ENCODE results near the gene RASGEF1C.

The RASGEF1C gene

DNA sequence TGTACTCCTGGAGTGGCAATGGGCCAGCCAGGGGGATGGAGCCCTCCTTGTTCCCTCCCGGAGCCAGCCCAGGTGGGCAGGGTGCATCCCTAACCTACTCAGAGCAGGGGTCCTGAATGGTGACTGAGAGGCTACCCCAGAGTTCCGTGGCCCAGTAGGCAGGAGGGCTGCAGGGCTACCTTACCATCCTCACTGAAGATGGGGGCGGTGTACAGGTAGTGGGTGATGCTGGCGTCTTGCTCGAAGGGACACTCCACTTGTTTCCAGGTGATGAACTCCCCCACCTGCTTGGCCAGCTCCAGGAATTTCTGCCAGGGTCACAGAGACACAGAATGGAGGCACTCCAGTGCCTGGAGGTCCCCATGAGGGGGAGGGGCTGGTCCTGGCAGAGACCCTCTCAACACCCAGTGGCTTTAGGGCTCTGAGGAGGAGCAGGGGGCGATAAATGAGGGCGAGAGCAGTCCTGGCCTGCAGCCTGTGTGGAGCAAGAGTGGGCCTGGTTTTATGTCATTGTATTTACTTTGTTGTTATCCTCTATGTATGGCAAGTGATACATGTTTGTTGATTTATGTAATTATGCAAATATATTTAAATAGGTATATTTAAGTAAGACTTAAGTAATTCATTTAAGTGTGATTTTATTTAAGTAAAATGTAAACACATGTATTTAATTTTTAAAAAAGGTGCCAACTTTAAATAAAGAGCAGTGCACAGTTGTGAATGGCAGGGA is 97.6 kb downstream of the RASGEF1C start:
- peaks cover 16% of the 10 kb centered on the region for H3K9me3 Mint-ChIP-seq
- no peaks in the 10 kb centered on the region for H3K4me1 Mint-ChIP-seq (ENCODE audit: low read depth)
- H3K36me3 Mint-ChIP-seq (ENCODE audit: low read depth): no peaks in the 10 kb centered on the region
- no peak overlapping the region for H3K4me3 Mint-ChIP-seq
- no peak overlapping the region for H3K27ac Mint-ChIP-seq
- H3K27me3 Mint-ChIP-seq (ENCODE audit: low read depth): no peaks in the 10 kb centered on the region

DNA sequence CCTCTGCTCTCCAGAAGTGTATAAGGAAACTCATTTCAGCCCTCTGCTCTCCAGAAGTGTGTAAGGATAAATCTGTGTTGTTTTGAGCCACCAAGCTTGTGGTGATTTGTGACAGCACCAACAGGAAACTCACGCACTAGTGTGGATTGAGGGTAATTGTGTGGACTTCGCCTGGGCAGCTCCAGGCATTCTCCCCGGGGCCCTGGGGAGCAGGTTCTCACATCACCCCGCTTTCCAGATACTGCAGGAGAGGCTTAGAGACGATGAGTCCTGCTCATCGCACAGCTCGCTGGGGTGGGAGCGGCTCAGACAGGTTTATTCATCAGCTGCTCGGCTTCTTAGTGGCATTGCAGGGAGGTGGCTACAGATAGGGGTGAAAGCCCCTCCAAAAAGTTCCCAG is 99.1 kb downstream of the RASGEF1C start:
- Mint-ChIP-seq H3K27me3 (ENCODE audit: low read depth) (no peaks in the 10 kb centered on the region), H3K4me1 (ENCODE audit: low read depth) (no peaks in the 10 kb centered on the region), H3K9me3 (peaks cover 21% of the 10 kb centered on the region), H3K36me3 (ENCODE audit: low read depth) (no peaks in the 10 kb centered on the region), H3K27ac (no peak overlapping the region), H3K4me3 (no peak overlapping the region)

DNA sequence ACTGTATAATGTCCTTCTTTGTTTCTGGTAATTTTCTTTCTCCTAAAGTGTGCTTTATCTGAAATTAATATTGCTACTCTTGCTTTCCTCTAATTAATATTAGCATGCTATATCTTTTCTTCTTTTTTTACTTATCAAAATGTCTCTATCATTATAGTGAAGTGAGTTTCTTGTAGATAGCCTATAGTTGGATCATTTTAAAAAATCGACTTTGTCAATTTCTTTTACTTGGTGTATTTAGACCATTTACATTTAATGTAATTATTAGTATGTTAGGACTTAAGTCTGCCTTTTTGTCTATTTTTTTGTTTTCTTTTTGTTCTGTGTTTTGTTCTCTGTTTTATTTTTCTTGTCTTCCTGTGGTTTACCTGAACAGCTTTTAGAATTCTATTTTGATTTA is 102.0 kb downstream of the RASGEF1C start:
- Mint-ChIP-seq H3K9me3 (peaks cover 21% of the 10 kb centered on the region), H3K27me3 (ENCODE audit: low read depth) (no peaks in the 10 kb centered on the region), H3K27ac (no peak overlapping the region), H3K4me1 (ENCODE audit: low read depth) (no peaks in the 10 kb centered on the region), H3K4me3 (no peak overlapping the region), H3K36me3 (ENCODE audit: low read depth) (no peaks in the 10 kb centered on the region)

DNA sequence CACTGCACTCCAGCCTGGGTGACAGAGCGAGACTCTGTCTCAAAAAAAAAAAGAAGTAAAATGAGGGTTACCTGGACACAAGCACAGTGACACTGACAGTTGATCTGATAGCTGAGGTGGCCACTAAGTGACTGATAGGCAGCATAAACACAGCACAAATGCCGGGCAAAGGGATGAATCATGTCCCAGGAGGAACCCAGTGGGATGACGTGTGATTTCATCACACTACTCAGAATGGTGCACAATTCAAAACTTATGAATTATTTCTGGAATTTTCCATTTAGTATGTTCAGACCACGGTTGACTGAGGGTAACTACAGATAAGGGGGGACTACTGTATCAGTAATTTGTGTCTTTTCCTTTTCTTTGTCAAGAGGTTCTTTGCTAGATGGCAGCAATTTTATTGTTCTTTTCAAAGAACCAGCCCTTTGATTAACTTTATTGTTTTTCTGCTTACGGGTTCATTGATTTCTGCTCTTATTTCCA is 103.1 kb downstream of the RASGEF1C start:
- Mint-ChIP-seq H3K4me1 (ENCODE audit: low read depth) (no peaks in the 10 kb centered on the region), H3K36me3 (ENCODE audit: low read depth) (no peaks in the 10 kb centered on the region), H3K9me3 (peaks cover 21% of the 10 kb centered on the region), H3K27me3 (ENCODE audit: low read depth) (no peaks in the 10 kb centered on the region), H3K4me3 (no peak overlapping the region), H3K27ac (no peak overlapping the region)

DNA sequence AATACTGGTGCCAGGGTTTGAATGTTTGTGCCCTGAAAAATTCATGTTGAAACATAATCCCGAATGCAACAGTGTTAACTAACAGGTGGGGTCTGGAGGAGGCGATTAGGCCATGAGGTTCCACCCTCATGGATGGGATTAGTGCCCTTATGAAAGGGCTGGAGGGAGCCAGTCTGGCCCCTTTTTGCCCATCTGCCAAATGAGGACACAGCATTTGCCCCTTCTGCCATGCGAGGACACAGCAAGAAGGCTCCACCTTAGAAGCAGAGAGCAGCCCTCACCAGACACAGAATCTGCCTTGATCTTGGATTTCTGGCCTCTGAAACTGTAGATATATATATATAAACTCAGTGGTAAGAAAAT is 104.9 kb downstream of the RASGEF1C start:
- H3K27ac Mint-ChIP-seq: no peak overlapping the region
- H3K27me3 Mint-ChIP-seq (ENCODE audit: low read depth): no peaks in the 10 kb centered on the region
- H3K9me3 Mint-ChIP-seq: peaks cover 21% of the 10 kb centered on the region
- H3K36me3 Mint-ChIP-seq (ENCODE audit: low read depth): no peaks in the 10 kb centered on the region
- H3K4me3 Mint-ChIP-seq: no peak overlapping the region
- H3K4me1 Mint-ChIP-seq (ENCODE audit: low read depth): no peaks in the 10 kb centered on the region

DNA sequence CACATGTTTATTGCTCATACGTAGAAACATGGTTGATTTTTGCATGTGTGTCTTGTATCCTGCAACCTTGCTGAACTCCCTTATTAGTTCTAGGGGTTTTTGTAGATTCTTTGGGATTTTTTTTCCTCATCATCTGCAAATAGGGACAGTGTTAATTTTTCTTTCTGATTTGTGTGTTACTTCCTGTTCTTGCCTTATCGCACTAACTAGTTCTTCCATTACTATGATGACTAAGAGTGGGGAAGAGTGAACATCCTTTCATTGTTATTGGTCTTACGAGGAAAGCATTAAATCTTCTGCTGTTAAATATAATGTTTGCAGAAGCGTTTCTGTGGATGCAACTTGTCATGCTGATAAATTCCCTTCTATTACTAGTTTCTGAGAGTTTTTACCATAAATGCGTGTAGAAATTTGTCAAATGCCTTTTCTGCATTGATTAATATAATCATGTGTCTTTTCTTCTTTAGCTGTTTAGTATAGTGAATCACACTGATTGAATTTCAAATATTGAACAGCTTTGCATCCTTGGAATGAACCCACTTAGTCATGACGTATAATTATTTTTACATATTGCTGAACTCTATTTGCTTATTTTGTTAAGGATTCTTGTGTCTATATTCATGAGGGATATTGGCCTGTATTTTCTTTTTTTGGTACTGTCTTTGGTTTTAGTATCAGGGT is 105.4 kb downstream of the RASGEF1C start:
- H3K27ac Mint-ChIP-seq: no peak overlapping the region
- H3K27me3 Mint-ChIP-seq (ENCODE audit: low read depth): no peaks in the 10 kb centered on the region
- H3K36me3 Mint-ChIP-seq (ENCODE audit: low read depth): no peaks in the 10 kb centered on the region

DNA sequence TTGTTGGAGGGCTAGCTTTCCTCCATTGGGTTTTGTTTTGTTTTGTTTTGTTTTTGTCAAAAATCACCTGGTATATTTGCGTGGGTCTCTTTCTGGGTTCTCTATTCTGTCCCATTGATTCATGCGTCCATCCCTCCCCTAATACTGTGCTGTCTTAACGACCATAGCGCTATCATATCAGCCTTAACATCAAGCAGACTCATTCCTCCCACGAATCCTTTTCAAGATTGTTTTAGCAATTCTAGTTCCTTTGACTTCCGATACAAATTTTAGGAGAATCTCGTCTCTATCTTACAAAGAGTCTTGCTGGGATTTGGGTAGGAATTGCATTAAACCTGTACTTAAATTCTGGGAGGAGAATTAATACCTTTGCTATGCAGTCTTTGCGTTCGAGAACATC is 106.4 kb downstream of the RASGEF1C start:
- Mint-ChIP-seq H3K4me3 (no peak overlapping the region), H3K9me3 (peaks cover 12% of the 10 kb centered on the region), H3K36me3 (ENCODE audit: low read depth) (no peaks in the 10 kb centered on the region), H3K27me3 (ENCODE audit: low read depth) (no peaks in the 10 kb centered on the region), H3K4me1 (ENCODE audit: low read depth) (no peaks in the 10 kb centered on the region), H3K27ac (no peak overlapping the region)

More for the DNA sequence above, 105.4 kb downstream of the RASGEF1C start:
- Mint-ChIP-seq H3K9me3 (peaks cover 20% of the 10 kb centered on the region), H3K4me3 (no peak overlapping the region), H3K4me1 (ENCODE audit: low read depth) (no peaks in the 10 kb centered on the region)

DNA sequence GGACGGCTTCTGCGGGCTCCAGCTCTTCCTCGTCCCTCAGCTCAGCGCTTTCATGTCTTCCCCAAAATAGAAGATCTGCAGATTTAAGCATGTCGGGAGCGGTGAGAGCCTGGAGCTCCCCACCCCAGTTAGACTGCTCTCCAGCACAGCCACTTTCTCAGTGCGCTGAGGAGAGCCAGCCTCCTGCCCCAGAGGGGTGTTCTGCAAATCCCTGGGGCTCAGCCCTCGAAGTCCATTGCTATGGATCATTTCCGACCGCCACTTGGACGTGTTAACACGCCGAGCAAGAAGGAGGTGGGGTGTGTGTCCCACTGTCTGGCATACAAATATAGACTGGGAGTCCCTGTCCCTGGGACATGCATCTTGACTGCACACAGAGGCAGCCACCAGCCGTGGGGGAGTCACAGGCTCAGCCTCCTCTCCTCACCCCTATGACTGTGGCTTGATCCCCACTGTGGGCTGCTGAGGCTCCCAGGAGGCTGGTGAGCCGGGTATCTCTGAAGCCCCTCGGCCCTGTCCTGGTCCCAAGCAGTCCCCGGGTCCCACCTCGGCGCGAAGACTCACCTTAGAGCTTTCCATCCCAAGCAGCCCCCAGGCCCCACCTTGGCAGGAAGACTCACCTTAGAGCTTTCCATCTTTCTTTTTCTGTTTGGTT is 107.4 kb downstream of the RASGEF1C start:
- Mint-ChIP-seq H3K4me3 (no peak overlapping the region), H3K4me1 (ENCODE audit: low read depth) (no peaks in the 10 kb centered on the region), H3K9me3 (peaks cover 6% of the 10 kb centered on the region), H3K36me3 (ENCODE audit: low read depth) (no peaks in the 10 kb centered on the region), H3K27me3 (ENCODE audit: low read depth) (no peaks in the 10 kb centered on the region), H3K27ac (no peak overlapping the region)

DNA sequence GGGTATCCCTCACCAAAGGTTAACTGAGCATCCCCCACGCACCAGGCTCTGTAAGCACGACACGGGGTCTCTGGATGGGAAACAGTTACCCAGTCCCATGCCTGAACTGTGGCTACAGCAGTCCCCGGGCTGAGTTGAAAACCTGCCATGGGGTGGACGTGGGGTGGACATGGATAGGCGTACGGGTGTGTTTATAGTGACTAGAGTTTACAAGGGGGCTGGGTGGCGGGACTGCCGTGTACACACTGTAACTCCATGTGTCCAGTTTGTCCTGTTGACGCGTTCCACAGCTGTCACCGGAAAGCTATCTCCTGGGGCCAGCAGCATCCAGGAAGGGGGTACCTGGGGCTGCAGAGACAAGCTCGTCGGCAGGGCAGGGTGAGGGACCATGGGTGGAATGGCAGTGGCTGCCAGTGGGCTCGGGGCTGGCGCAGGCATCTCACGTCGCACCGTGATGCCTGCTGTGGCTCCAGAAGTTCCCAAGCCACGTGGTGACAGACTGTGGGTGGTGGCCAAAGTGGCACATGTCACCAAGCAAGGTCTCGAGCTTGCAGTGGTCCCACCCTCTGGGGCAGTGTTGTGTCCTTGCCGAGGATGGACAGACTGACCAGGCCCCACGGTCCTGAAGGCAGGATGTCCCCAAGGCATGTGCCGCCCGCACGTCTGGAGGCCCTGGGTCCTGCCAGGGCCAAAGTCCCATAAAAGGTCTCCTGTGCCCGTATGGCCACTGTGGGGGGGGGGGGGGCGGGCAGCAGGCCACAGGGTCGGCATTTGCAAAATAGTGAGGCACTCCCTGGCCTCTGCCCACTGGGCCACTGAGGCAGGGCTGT is 108.2 kb downstream of the RASGEF1C start:
- Mint-ChIP-seq H3K9me3 (no peaks in the 10 kb centered on the region), H3K27ac (no peak overlapping the region), H3K4me1 (ENCODE audit: low read depth) (no peaks in the 10 kb centered on the region), H3K27me3 (ENCODE audit: low read depth) (no peaks in the 10 kb centered on the region), H3K4me3 (no peak overlapping the region), H3K36me3 (ENCODE audit: low read depth) (no peaks in the 10 kb centered on the region)

DNA sequence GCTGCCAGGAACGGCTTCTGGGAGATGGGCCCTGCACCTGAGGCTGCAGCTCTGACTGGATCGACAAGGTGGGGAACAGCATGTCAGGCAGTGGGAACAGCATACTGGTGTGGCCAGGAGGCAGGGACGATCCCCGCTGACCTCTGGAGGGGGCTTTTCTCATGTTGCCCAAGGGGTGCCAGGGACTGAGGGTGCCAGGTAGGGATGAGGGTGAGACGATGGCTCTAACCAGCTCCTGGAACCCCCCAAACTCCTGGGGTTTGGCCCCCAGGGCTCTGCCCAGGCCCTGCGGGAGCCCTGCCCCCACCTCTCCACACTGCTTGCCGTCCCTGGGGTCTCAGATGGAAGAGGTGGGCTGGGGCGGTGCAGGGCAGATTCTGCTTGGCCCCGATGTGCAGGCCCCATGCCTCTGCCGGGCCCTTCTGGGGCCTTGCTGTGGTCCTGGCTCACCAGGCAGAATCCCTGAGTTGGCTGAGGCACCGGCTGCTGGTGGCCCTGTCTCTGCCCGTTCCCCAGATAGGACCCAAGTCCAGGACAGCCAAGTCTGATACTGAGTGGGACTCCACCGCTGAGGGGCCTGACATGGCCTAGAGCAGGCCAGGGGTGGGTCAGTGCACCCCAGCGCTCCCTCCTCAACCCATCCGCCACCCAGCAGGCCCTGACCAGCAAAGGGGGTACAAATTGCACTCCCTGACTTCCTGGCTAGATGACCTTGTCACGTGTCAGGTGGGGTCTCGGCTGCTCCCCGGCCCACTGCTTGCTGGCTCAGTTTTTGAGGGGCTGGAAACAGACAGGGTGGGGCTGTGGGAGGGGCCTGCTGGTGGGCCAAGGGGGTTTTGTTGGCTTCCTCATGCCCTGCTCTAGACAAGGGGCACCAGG is 109.0 kb downstream of the RASGEF1C start:
- no peaks in the 10 kb centered on the region for H3K36me3 Mint-ChIP-seq (ENCODE audit: low read depth)
- no peak overlapping the region for H3K4me3 Mint-ChIP-seq
- no peaks in the 10 kb centered on the region for H3K4me1 Mint-ChIP-seq (ENCODE audit: low read depth)
- H3K27me3 Mint-ChIP-seq (ENCODE audit: low read depth): no peaks in the 10 kb centered on the region
- H3K27ac Mint-ChIP-seq: no peak overlapping the region
- H3K9me3 Mint-ChIP-seq: no peaks in the 10 kb centered on the region

DNA sequence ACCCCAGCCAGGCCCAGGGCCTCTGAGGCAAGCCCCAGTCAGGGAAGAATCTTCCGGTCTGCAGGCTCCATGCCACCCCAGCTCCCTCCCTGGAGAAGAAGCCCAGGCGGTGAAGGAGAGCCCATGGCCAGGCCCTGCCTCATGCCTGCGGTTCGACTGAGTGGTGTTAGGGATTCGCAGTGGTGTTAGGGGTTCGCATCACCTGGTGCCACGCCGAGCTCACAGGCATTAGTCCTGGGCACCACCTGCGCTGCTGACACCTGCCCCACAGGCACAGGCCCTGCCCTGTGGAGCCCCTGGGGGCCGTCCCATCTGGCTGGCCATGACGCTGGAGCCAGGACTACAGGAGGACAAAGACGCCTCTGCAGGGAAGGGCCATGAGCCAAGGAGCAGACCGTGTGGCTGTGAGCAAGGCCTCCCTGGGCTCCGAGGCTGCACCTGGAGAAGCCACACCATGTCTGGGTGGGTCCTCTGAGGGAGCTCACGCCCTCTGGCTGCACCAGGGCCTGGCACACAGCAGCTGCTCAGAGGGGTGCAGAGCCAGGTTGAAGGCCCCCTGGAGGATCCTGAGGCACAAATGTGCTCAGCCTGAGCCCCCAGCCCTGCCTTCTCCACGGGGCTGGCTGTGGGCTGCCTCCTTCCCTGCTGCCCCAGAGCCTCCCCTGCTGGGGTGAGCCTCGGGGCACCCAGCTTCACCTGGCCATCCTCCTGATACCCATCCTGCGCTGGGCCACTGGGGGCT is 109.8 kb downstream of the RASGEF1C start:
- H3K36me3 Mint-ChIP-seq (ENCODE audit: low read depth): no peaks in the 10 kb centered on the region
- H3K27me3 Mint-ChIP-seq (ENCODE audit: low read depth): no peaks in the 10 kb centered on the region
- H3K9me3 Mint-ChIP-seq: no peaks in the 10 kb centered on the region
- no peaks in the 10 kb centered on the region for H3K4me1 Mint-ChIP-seq (ENCODE audit: low read depth)
- H3K27ac Mint-ChIP-seq: no peak overlapping the region
- no peak overlapping the region for H3K4me3 Mint-ChIP-seq

DNA sequence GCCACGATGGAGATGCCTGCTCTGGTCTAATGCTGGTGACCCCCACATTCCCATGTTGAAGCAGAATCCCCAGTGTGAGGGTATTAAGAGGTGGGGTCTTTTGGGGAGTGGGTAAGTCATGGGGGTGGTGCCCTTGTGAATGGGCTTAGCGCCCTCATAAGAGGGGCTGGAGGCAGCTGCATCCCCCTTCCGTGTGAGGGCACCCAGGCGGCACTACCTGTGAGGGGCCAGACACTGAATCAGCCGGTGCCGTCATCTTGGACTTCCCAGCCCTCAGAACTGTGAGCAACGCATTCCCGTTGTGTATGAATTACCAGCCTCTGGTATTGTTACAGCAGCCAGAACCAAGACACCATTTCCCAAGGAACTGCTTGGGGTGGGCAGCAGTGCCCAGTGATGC is 110.5 kb downstream of the RASGEF1C start:
- no peak overlapping the region for H3K27ac Mint-ChIP-seq
- no peaks in the 10 kb centered on the region for H3K9me3 Mint-ChIP-seq
- H3K4me3 Mint-ChIP-seq: no peak overlapping the region
- no peaks in the 10 kb centered on the region for H3K36me3 Mint-ChIP-seq (ENCODE audit: low read depth)
- peaks cover 6% of the 10 kb centered on the region for H3K27me3 Mint-ChIP-seq (ENCODE audit: low read depth)
- H3K4me1 Mint-ChIP-seq (ENCODE audit: low read depth): no peaks in the 10 kb centered on the region

DNA sequence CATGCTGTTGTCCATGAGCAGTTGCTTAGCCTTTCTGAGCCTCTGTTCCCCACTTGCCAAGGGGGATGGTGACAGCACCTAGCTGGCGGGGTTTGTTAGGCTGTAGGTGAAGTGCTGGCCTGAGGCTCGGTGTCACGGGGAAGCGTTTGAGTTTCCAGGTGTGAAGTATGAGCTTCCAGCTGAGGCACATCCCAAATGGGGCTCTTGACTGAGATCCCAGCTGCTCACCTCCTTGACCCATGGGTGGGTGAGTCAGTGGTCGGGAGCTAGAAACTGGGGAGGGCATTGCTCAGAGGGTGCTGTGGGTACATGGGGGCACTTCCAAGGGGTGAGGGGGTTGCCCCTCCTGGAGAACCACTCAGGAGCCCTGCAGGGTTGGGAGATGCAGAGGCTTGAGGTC is 111.1 kb downstream of the RASGEF1C start:
- Mint-ChIP-seq H3K27me3 (ENCODE audit: low read depth) (peaks cover 6% of the 10 kb centered on the region), H3K27ac (no peak overlapping the region), H3K9me3 (no peaks in the 10 kb centered on the region), H3K4me3 (no peak overlapping the region), H3K36me3 (ENCODE audit: low read depth) (no peaks in the 10 kb centered on the region), H3K4me1 (ENCODE audit: low read depth) (no peaks in the 10 kb centered on the region)
